GM19438 (cell line): ENCODE measurements around the gene DYNLT4.
"Not testable (repeated sequence)": the region's sequence is repeated elsewhere in the genome, so short reads cannot be mapped to it uniquely, and the experiment has no call there.

ENCODE experiments used
- ATAC-seq: cut with Tn5 transposase; IDR thresholded peaks from one replicate; pipeline ENCODE4 v1.9.1; 2021; ENCODE audit warnings: low read depth; ENCODE audit not compliant: unreplicated experiment

DYNLT4 gene

GRCh38 chr1:44829506-44830384 lies 22.6 kb upstream of the DYNLT4 start:
- ATAC-seq: no peak

- no peak for ATAC-seq
These were observed 21.8 kb upstream of the DYNLT4 start for GRCh38 chr1:44828841-44829440.

- no peak for ATAC-seq
These were observed 21.0 kb upstream of the DYNLT4 start for GRCh38 chr1:44828003-44828651.

GRCh38 chr1:44827197-44828002 lies 20.2 kb upstream of the DYNLT4 start:
- ATAC-seq: no peak

- no peak for ATAC-seq
These were observed 19.4 kb upstream of the DYNLT4 start for GRCh38 chr1:44826375-44827196.

- not testable (repeated sequence) for ATAC-seq
These were observed 17.2 kb upstream of the DYNLT4 start for GRCh38 chr1:44824392-44824791.

- no peak for ATAC-seq
These were observed 15.9 kb upstream of the DYNLT4 start for GRCh38 chr1:44822981-44823451.

GRCh38 chr1:44822131-44822701 lies 15.1 kb upstream of the DYNLT4 start:
- no peak for ATAC-seq

- ATAC-seq: no peak
These were observed 14.1 kb upstream of the DYNLT4 start for GRCh38 chr1:44821240-44821715.

- peak; percentile 1 for ATAC-seq
These were observed 13.4 kb upstream of the DYNLT4 start for GRCh38 chr1:44820328-44821239.

- ATAC-seq: peak; percentile 82
These were observed 12.6 kb upstream of the DYNLT4 start for GRCh38 chr1:44819608-44820327.

GRCh38 chr1:44819196-44819607 lies 12.1 kb upstream of the DYNLT4 start:
- ATAC-seq: no peak

- no peak for ATAC-seq
These were observed 10.8 kb upstream of the DYNLT4 start for GRCh38 chr1:44817771-44818495.

GRCh38 chr1:44817307-44817706 lies 10.2 kb upstream of the DYNLT4 start:
- ATAC-seq: no peak

- not testable (repeated sequence) for ATAC-seq
These were observed 8.8 kb upstream of the DYNLT4 start for GRCh38 chr1:44815926-44816325.

GRCh38 chr1:44812822-44813543 lies 5.8 kb upstream of the DYNLT4 start:
- no peak for ATAC-seq
